Activated CD4-positive, alpha-beta T cell treated with anti-CD3 and anti-CD28 coated beads, Interleukin-10, Interleukin-2, amounts not matched to agents 100 ng/mL and 50 ng/mL, durations not matched to agents 16 hours and 8 hours (primary cell): Measurements from ENCODE around the gene LIMA1.
"Not testable (repeated sequence)": the region's sequence is repeated elsewhere in the genome, so short reads cannot be mapped to it uniquely, and the experiment has no call there.

Source experiments
- DNase-seq: peaks from one replicate; pipeline ENCODE4 v3.0.0-alpha.2; 2020

The LIMA1 gene

GRCh38 chr12:50285253-50285652 lies 1.9 kb upstream of the LIMA1 start:
- no peak for DNase-seq

GRCh38 chr12:50282721-50283228 lies 545 bp downstream of the LIMA1 start:
- no peak for DNase-seq

- DNase-seq = no peak
Measured at GRCh38 chr12:50279501-50279900, 3.8 kb downstream of the LIMA1 start.

GRCh38 chr12:50276912-50277671 lies 6.2 kb downstream of the LIMA1 start:
- no peak for DNase-seq

GRCh38 chr12:50276068-50276467 lies 7.3 kb downstream of the LIMA1 start:
- DNase-seq = no peak

- no peak for DNase-seq
Measured at GRCh38 chr12:50275556-50275955, 7.8 kb downstream of the LIMA1 start.

GRCh38 chr12:50275127-50275526 lies 8.2 kb downstream of the LIMA1 start:
- not testable (repeated sequence) for DNase-seq

GRCh38 chr12:50271724-50272247 lies 11.5 kb downstream of the LIMA1 start:
- DNase-seq = no peak

- no peak for DNase-seq
Measured at GRCh38 chr12:50268482-50268881, 14.8 kb downstream of the LIMA1 start.

- DNase-seq = no peak
Measured at GRCh38 chr12:50265770-50266524, 17.4 kb downstream of the LIMA1 start.

- DNase-seq = no peak
Measured at GRCh38 chr12:50263832-50264231, 19.5 kb downstream of the LIMA1 start.

GRCh38 chr12:50261654-50262053 lies 21.7 kb downstream of the LIMA1 start:
- DNase-seq = no peak

- no peak for DNase-seq
Measured at GRCh38 chr12:50258167-50258551, 25.2 kb downstream of the LIMA1 start.

- DNase-seq = no peak
Measured at GRCh38 chr12:50257236-50258166, 25.8 kb downstream of the LIMA1 start.

- DNase-seq = no peak
Measured at GRCh38 chr12:50256761-50257160, 26.6 kb downstream of the LIMA1 start.

- DNase-seq = no peak
Measured at GRCh38 chr12:50252977-50253602, 30.2 kb downstream of the LIMA1 start.

- peak; percentile 79 for DNase-seq
Measured at GRCh38 chr12:50251619-50252252, 31.6 kb downstream of the LIMA1 start.

- peak; percentile 64 for DNase-seq
Measured at GRCh38 chr12:50249464-50250182, 33.7 kb downstream of the LIMA1 start.

- DNase-seq = peak; percentile 18
Measured at GRCh38 chr12:50248883-50249282, 34.4 kb downstream of the LIMA1 start.

- no peak for DNase-seq
Measured at GRCh38 chr12:50248411-50248810, 34.9 kb downstream of the LIMA1 start.

GRCh38 chr12:50247665-50248064 lies 35.7 kb downstream of the LIMA1 start:
- DNase-seq = not testable (repeated sequence)
